SK-N-DZ (cell line): ENCODE measurements around the gene ATF3.
A peak's percentile ranks its signal among the peaks of the same experiment; 100 is the strongest.
"Not testable (repeated sequence)": the region's sequence is repeated elsewhere in the genome, so short reads cannot be mapped to it uniquely, and the experiment has no call there.

ENCODE experiments used
- DNase-seq: peaks from one replicate; pipeline ENCODE4 v3.0.0-alpha.2; 2015; ENCODE audit warnings: low spot score

The ATF3 gene

GRCh38 chr1:212649020-212649419 is 40.5 kb downstream of the ATF3 start:
- no peak for DNase-seq

GRCh38 chr1:212650228-212650627 is 41.7 kb downstream of the ATF3 start:
- no peak for DNase-seq

- no peak for DNase-seq
Observed at GRCh38 chr1:212651521-212651920, 43.0 kb downstream of the ATF3 start.

- DNase-seq: no peak
Observed at GRCh38 chr1:212651977-212652376, 43.4 kb downstream of the ATF3 start.

- no peak for DNase-seq
Observed at GRCh38 chr1:212652609-212653008, 44.0 kb downstream of the ATF3 start.

- DNase-seq: no peak
Observed at GRCh38 chr1:212655668-212656440, 47.3 kb downstream of the ATF3 start.

- no peak for DNase-seq
Observed at GRCh38 chr1:212656730-212657129, 48.2 kb downstream of the ATF3 start.

GRCh38 chr1:212658250-212658649 is 49.7 kb downstream of the ATF3 start:
- not testable (repeated sequence) for DNase-seq

- no peak for DNase-seq
Observed at GRCh38 chr1:212664409-212665199, 56.0 kb downstream of the ATF3 start.

- DNase-seq: peak; percentile 77
Observed at GRCh38 chr1:212665241-212666115, 56.9 kb downstream of the ATF3 start.

GRCh38 chr1:212666116-212666775 is 57.7 kb downstream of the ATF3 start:
- no peak for DNase-seq

- DNase-seq: peak; percentile 18
Observed at GRCh38 chr1:212667223-212668139, 58.9 kb downstream of the ATF3 start.

- DNase-seq: no peak
Observed at GRCh38 chr1:212668477-212668876, 59.9 kb downstream of the ATF3 start.

- no peak for DNase-seq
Observed at GRCh38 chr1:212669102-212669501, 60.5 kb downstream of the ATF3 start.

- no peak for DNase-seq
Observed at GRCh38 chr1:212669600-212669999, 61.0 kb downstream of the ATF3 start.

- DNase-seq: no peak
Observed at GRCh38 chr1:212670301-212670700, 61.7 kb downstream of the ATF3 start.
